HG03439 (cell line): Measurements from ENCODE around the gene RASGRP2.

Experiments used
- ATAC-seq: cut with Tn5 transposase; IDR thresholded peaks from one replicate; pipeline ENCODE4 v1.9.1; 2021; ENCODE audit warnings: mild to moderate bottlenecking, moderate library complexity; ENCODE audit not compliant: unreplicated experiment

Gene RASGRP2

DNA sequence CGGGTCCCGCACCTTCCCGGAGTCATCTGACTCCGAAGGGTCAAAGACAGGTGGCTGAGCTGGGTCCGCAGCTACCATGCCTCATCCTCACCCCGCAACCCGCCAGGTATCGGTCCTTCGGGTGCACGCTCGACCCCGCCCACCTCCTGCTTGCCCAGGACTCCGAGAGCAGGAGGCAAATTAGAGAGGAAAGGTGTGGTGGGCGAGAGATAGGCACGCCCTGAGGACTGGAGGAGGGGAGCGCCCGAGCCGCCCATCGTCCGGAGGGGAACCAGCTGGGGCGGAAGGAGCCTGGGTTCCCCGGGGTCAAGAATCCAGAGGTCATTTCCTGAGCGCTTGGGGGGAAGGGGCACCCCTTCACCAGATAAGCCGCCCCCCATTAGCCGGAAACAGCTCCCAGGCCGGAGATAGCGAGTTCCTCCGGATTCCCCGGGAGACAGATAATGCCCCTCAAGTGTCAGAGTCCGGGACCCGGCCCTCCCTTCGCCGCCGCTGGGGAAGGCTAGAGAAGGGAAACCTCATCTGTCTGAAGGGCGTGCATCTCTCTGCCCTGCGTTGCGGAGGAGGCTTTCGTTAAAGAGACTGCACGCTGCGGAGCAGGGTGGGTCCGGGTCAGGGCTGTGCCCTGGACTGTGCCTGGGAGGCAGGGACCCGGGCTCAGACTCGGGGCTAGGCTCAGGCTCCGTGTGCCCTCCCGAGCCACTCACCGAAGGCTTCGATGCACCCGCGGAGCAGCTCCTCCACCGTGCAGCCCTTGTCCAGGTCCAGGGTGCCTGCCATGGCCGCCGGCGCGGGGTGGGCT lies 1.7 kb downstream of the RASGRP2 start:
- no peak for ATAC-seq

- ATAC-seq, result no peak
Measured at GRCh38 chr11:64741375-64742086, 2.4 kb downstream of the RASGRP2 start.

DNA sequence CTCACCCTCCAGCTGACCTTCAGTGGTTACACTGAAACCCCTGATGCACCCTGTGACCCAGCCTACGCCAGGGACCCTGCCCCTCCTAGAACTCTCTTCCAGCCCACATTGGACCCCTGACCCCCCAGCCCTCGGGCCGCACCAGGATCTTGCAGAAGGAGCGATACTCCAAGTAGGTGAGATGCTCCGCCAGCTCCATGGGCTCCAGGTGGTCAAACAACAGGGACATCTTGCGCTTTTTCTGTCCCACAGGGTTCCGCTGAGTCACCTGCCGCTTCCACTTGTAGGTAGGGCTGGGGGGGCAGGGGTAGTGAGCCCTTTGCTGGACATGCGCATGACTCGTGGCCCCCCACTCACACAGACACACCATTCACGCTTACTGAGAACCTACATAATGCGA lies 4.1 kb downstream of the RASGRP2 start:
- no peak for ATAC-seq

GRCh38 chr11:64736654-64737053 lies 7.3 kb downstream of the RASGRP2 start:
- ATAC-seq, result no peak

GRCh38 chr11:64735725-64736259 lies 8.2 kb downstream of the RASGRP2 start:
- ATAC-seq, result no peak

DNA sequence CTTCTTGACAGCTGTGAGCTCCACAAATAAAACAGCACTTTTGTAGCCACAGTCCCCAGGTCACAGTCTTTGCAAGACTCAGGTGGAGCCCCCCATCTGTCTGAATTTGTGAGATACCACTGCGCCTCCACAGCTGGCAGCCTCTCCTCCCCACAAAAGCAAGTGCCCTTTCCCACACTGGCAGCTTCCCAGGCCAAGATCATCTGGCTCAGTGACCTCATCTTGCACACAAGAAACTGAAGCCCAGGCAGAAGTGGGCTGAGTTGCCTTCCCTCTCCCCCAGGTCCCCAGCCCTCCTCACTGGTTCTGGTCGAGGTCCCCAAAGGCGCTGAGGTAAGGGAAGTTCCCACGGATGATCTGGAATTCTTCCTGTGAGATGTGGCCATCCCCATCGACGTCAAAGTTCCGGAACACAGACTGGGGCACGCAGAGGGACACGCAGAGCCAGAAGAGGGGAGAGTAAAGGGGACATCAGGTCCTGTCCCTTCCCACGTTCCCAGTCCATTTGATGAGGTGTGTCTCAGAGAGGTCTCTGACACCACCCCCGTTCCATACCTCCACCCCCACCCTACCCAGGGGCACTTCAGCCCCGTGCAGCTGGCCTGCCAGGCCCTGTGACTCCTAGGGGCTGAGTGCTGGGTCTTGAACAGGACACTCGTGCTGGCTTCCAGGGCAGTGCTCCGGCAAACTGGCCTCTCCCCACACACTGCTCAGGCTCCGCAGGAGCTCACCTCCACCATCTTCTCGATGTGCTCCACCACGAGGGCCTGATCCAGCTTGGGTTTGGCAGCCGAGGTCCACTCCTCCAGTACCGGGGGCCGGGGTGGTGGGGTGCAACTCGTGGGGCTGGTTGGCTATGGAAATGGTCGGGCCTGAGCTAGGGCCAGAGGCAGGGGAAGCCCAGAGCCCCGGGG lies 8.9 kb downstream of the RASGRP2 start:
- ATAC-seq, result no peak

DNA sequence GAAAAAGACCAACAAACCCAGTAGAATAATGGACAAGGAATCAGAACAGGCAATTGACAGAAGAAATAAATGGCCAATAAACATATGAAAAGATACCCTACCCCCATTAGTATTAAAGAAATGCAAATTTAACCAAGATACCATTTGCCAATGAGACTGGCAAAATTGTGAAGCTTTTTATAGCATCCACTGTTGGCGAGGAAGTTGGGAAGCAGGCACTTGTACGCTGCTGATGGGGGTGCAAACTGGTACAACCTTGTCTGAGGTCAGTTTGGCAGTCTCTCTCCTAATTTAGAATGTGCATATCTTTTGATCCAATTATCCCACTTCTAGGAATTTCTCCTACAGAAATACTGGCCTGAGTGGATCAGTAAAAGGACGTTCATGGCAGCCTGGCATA lies 12.3 kb downstream of the RASGRP2 start:
- ATAC-seq, result no peak

DNA sequence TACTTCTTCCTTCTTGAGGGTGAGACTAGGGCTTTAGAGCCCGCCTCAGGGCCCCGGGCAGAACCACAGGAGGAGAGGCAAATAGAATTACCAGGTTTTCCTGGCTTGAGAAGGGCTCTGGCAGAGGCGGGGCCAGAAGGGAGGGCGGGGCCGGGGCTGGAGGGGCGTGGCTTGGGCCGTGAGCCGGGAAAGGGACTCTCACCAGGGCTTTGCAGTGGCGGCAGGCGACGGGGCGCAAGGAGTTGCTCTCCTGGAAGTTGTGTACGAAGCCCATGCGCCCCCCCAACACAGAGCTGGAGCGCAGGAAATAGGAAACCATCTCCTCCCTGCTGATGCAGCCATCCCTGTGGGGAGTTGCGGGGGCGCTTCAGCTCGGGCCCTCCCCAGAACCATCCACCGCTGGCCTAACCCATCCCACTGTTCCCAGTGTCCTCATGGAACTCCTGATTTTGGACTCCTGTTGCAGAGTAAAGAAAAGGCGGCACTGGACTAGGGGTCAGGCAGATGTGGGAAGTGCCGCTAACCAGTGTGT lies 14.0 kb downstream of the RASGRP2 start:
- no peak for ATAC-seq

DNA sequence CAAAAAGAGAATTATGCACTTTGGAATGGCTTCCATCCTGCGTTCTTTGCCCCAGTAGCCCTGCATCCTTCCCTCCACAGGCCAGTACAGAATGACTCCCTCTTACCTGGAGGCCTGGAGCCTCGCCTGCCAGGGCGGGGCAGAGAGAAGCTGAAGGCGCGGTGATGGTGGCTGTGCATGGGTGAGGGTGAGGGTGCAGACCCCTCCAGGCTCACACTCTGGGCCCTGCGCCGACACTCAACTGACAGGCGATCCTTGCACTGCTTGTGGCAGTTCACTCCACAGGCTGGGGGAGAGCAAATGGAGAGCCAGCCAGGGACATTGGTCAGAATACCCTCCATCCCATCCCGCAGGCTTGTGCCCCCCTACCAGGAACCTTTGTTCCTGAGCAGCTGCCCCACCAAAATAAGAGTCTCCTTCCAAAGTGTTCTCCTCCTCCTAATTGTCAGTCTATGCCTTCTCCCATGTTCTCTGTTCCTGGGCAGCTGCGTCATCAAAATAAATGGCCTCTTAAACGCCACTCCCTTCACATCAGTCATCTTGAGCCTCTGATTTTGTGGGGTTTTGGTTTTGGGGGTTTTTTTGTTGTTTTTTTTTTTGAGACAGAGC lies 15.1 kb downstream of the RASGRP2 start:
- ATAC-seq, result no peak

- ATAC-seq, result no peak
Measured at GRCh38 chr11:64726867-64727530, 16.9 kb downstream of the RASGRP2 start.

- no peak for ATAC-seq
Measured at GRCh38 chr11:64726211-64726641, 17.7 kb downstream of the RASGRP2 start.

- no peak for ATAC-seq
Measured at GRCh38 chr11:64724863-64725532, 18.9 kb downstream of the RASGRP2 start.

DNA sequence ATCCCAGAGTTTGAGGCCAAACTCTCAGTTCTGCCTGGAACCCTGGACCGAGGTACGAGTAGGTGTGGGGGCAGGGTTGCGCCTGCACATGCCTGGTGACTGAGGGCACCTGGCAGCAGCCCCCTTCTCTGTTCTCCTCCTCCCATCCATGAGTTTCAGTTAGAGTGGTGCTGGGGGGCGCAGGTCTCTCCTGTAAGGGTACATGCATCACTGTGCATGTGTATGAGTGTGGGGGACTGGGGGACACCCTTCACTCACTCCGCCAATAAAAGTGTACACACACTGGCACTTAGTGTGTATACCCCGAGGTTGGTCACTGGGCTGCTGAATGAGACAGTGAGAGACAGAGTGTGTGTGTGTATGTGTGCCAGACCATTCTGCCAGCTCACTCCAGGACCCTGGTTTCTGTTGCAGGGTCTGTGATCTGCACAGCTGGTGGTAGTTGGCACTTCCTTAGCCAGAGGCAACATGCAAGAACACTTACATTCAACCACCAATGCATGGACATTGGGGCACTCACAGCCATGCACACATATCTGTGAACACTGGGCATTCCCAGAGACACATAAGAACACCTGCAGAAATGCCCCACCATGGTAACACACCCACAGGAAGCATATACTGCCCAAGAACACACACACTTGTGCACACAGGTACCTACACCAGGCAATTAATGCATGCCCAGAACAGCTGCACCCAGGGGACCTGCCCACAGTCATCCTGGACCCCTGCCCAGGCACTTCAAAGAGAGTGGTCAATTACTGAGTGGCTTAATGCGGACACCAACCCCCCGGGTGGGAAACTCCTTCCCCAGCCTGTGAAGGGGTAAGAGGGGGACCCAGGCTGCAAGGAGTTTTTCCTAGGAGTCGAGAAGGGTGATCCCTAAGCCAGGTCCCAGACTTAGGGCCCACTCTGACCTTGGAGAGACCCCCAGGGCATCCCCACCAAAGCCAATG lies 19.8 kb downstream of the RASGRP2 start:
- ATAC-seq, result no peak

GRCh38 chr11:64723117-64723906 lies 20.6 kb downstream of the RASGRP2 start, which contains the start of gene NRXN2:
NRXN2 (minus strand) TSS chr11:64723197; CDS start chr11:64713699, 9,498 bp downstream.
- peak; percentile 85 for ATAC-seq

GRCh38 chr11:64722141-64723065 lies 21.5 kb downstream of the RASGRP2 start:
- ATAC-seq, result no peak

DNA sequence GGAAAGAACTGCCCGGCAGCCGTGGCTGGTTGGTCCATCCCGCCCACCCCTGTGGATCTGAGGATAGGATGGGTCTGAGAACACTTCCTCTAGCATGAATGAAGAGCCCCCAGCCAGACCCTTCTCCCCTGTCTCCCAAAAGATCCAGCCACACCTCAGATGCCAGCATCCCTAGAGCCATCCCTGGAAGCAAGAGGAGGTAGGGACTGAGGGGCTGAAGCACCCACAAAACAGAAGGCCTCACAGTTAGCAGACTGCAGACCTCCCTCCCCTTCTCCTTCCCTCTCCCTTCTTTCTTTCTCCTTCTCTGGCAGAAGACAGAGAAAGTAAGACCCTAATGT lies 22.6 kb downstream of the RASGRP2 start:
- no peak for ATAC-seq
